ENCODE data around the gene CLC.

GRCh38 chr19:39692822-39693221, 45.0 kb downstream of the CLC start:
- TF ChIP-seq CTCF (IDR thresholded peaks at IDR 0.05) (no peak), EZH2 (IDR thresholded peaks at IDR 0.05) (no peak)
